Stimulated activated CD8-positive, alpha-beta memory T cell treated with anti-CD3 and anti-CD28 coated beads, Interleukin-12 subunit alpha, Interleukin-12 subunit beta, amount 100 ng/mL, for 24 hours (primary cell): ENCODE results near the gene SCNN1B.
"Not testable (repeated sequence)": the region's sequence is repeated elsewhere in the genome, so short reads cannot be mapped to it uniquely, and the experiment has no call there.

Experiments
- DNase-seq: peaks from one replicate; pipeline ENCODE4 v3.0.0-alpha.2; 2020; ENCODE audit errors: extremely low read depth

SCNN1B gene

GRCh38 chr16:23302045-23302956 lies at the start of gene SCNN1B:
TSS of gene SCNN1B (plus strand) at chr16:23302302. CDS start at chr16:23348600, 46,298 bp downstream.
- DNase-seq, result no peak

- no peak for DNase-seq
These were observed 49.8 kb upstream of the SCNN1B start for GRCh38 chr16:23252310-23252709.

- not testable (repeated sequence) for DNase-seq
These were observed 48.5 kb upstream of the SCNN1B start for GRCh38 chr16:23253650-23254049.

- no peak for DNase-seq
These were observed 47.8 kb upstream of the SCNN1B start for GRCh38 chr16:23254338-23254737.

- no peak for DNase-seq
These were observed 47.1 kb upstream of the SCNN1B start for GRCh38 chr16:23255000-23255399.

- DNase-seq, result no peak
These were observed 45.7 kb upstream of the SCNN1B start for GRCh38 chr16:23256440-23256839.

GRCh38 chr16:23257682-23258081 lies 44.4 kb upstream of the SCNN1B start:
- DNase-seq, result no peak

- no peak for DNase-seq
These were observed 43.2 kb upstream of the SCNN1B start for GRCh38 chr16:23258919-23259237.

- no peak for DNase-seq
These were observed 34.5 kb upstream of the SCNN1B start for GRCh38 chr16:23267647-23268046.

GRCh38 chr16:23268561-23268960 lies 33.5 kb upstream of the SCNN1B start:
- no peak for DNase-seq

GRCh38 chr16:23269248-23269953 lies 32.7 kb upstream of the SCNN1B start:
- no peak for DNase-seq

GRCh38 chr16:23270654-23271053 lies 31.4 kb upstream of the SCNN1B start:
- DNase-seq, result no peak

- DNase-seq, result no peak
These were observed 27.1 kb upstream of the SCNN1B start for GRCh38 chr16:23274968-23275367.

GRCh38 chr16:23276821-23277220 lies 25.3 kb upstream of the SCNN1B start:
- DNase-seq, result no peak

GRCh38 chr16:23278031-23278430 lies 24.1 kb upstream of the SCNN1B start:
- no peak for DNase-seq

- DNase-seq, result no peak
These were observed 22.4 kb upstream of the SCNN1B start for GRCh38 chr16:23279721-23280153.

- DNase-seq, result no peak
These were observed 21.6 kb upstream of the SCNN1B start for GRCh38 chr16:23280483-23280967.

- DNase-seq, result no peak
These were observed 19.5 kb upstream of the SCNN1B start for GRCh38 chr16:23282568-23282967.

- no peak for DNase-seq
These were observed 18.5 kb upstream of the SCNN1B start for GRCh38 chr16:23283571-23283970.

GRCh38 chr16:23284584-23284983 lies 17.5 kb upstream of the SCNN1B start:
- DNase-seq, result no peak

GRCh38 chr16:23286131-23286532 lies 16.0 kb upstream of the SCNN1B start:
- no peak for DNase-seq

- DNase-seq, result no peak
These were observed 13.9 kb upstream of the SCNN1B start for GRCh38 chr16:23288209-23288608.
